A172 (cell line): Measurements from ENCODE around the gene SANBR. TPM values are rescaled to one million over a fixed set of nuclear protein-coding genes. Genes with fewer than 3 reads are reported as not detected.

Experiments used
- DNase-seq: peaks from one replicate; pipeline ENCODE4 v3.0.0-alpha.2; 2015; ENCODE audit warnings: low spot score
- total RNA-seq: library from RNA; depleted of rRNA; stranded (reverse); fragments of >200 nt; shearing (Covaris generic); gene quantifications from 2 replicates; pipeline ENCODE4 v1.2.3, GENCODE V29; 2014; rRNA removed

The SANBR gene
- total RNA-seq, 1 experiment from 2014 or later = 22.8 TPM

DNA sequence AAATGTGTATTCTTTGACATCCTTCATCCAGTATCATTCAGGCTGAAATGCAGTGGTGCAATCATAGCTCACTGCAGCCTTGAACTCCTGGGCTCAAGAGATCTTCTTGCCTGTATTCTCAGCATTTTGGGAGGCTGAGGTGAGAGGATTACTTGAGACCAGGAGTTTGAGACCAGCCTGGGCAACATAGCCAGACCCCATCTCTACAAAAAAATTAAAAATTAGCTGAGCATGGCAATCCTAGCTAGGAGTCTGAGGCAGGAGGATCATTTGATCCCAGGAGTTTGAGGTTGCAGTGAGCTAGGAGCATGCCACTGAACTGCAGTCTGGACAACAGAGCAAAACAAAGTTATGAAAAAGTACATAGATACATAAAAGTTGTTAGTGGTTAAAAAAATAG, 24.1 kb downstream of the SANBR start:
- no peak for DNase-seq

DNA sequence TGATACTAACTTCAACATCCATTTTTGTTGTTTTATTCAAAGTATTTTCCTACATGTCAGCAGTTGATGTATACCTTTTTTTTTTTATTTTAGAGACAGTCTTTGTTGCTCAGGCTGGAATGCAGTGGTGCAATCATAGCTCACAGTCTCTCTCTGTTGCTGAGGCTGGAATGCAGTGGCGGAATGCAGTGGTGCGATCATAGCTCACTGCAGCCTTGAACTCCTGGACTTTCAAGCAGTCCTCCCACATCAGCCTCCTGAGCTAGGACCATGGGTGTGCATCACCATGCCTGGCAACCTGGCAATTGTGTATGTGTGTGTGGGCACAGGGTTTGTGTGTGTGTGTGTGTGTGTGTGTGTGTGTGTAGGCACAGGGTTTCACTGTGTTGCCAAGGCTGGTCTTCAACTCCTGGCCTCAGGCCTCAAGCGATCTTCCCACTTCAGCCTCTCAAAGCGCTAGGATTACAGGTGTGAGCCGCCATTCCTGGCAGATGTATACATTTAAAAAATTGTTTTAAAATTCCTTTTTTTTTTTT, 24.8 kb downstream of the SANBR start:
- no peak for DNase-seq

DNA sequence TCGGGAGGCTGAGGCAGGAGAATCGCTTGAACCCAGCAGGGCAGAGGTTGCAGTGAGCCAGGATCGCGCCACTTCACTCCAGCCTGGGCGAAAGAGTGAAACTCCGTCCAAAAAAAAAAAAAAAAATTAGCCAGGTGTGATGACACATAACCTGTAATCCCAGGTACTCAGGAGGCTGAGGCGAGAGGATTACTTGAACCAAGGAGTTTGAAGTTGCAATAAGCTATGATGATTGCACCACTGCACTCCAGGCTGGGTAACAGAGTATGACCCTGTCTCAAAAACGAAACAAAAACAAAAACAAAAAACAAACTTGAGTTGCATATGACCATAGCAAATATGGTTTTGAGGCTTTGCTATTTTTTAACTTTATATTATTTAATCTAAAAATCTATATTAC, 25.8 kb downstream of the SANBR start:
- no peak for DNase-seq

DNA sequence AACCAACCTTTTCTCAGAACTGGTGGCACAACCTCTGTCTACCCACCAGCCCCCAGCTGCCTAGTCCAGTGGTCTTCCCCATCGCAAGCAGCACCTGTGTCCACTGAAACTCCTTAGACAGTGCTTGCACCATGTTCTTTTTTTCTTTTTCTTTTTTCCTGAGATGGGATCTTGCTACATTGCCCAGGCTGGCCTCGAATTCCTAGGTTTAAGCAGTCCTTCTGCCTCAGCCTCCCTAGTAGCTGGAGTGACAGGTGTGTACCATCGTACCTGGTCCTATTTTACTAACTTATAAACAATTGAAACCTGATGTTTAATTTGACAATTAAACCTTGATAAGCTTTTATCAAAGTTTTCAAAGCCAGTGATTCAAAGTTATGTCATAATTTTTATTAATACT, 30.8 kb downstream of the SANBR start:
- DNase-seq = no peak

DNA sequence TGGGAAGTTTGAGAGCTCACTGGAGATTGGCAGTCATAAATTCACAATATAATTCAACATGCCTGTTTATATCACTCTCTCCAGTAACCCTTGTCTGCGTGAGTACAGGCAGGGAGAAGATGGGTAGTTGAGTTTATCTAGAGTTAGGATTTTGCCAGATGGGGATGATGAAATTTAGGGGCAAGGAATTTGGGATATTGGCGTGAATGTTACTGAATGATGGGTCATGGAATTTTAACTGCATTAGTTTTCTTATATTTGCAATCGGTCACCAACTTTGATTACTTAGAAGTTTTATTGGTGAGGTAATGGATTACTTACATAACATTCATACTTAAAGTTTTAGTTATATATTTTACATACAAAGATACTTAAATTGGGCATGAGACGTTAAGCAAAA, 35.1 kb downstream of the SANBR start:
- DNase-seq = no peak

DNA sequence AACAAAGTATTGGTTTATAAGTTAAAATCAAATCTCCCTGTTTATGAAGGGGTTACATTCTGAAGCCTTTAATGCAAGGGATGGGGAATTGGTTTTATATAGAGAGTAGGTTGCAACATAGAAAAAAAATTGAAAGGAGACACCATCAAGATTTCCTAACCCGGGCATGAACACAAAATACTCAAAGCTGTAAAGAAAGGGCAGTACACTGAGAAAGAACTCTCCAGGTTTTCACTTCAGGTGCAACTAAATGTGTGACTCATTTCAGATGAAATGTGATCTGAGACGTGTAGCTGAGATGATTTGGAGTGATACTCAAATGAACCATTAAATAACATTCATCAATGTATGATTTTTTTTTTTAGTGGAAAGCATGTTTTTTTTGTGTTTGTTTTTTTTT, 43.6 kb downstream of the SANBR start:
- DNase-seq = no peak

DNA sequence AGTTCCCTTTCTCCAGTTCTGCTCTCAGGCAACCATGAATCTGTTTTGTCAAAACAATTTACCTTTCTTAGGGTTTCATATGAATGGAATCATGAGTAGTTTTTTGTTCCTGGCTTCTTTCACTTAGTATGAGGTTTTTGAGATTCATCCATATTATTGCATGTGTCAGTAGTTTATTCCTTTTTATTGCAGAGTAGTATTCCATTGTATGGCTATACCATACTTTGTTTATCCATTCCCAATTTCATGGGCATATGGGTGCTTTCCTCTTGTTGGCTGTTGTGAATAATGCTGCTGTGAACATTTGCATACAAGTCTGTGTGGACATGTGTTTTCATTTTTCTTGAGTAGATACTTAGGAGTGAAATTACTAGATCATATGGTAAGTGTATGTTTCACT, 46.0 kb downstream of the SANBR start:
- no peak for DNase-seq

DNA sequence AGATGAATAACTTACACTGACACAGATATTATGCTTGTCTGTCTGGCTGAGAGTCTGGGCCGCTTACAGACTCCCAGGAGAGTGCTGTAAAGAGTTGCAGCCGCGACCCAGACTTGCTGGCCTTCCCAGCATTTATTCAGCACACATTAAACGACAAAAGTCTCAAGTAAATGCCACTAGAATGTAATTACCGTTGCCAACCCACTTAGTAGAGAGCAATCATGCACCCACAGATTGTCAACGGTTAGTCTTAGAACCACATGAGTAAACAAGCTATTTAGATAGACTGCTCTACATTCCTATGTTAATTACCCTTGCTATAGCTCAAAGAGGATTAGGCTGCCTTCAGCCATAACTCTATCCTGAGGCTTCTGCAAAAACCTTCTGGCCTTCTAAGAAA, 48.5 kb downstream of the SANBR start:
- no peak for DNase-seq

Other genes with a start within 250 kb of the SANBR start
- 4.9 and 8.6 TPM in 2 replicates for gene REL, start 184.3 kb upstream of the SANBR start, total RNA-seq
- 61.3 and 82.4 TPM in 2 replicates for gene PEX13, start 48.2 kb upstream of the SANBR start, total RNA-seq
- gene PUS10, start 47.6 kb upstream of the SANBR start, total RNA-seq = 5.0 and 7.5 TPM in 2 replicates
- 51.5 and 80.7 TPM in 2 replicates for gene C2orf74, start 96.3 kb downstream of the SANBR start, total RNA-seq